ENCODE results near the gene ACTRT2. TPM values are rescaled to one million over a fixed set of nuclear protein-coding genes. Genes with fewer than 3 reads are reported as not detected.

The ACTRT2 gene
- total and polyA plus RNA-seq, 2 experiments from 2014 or later: not detected

DNA sequence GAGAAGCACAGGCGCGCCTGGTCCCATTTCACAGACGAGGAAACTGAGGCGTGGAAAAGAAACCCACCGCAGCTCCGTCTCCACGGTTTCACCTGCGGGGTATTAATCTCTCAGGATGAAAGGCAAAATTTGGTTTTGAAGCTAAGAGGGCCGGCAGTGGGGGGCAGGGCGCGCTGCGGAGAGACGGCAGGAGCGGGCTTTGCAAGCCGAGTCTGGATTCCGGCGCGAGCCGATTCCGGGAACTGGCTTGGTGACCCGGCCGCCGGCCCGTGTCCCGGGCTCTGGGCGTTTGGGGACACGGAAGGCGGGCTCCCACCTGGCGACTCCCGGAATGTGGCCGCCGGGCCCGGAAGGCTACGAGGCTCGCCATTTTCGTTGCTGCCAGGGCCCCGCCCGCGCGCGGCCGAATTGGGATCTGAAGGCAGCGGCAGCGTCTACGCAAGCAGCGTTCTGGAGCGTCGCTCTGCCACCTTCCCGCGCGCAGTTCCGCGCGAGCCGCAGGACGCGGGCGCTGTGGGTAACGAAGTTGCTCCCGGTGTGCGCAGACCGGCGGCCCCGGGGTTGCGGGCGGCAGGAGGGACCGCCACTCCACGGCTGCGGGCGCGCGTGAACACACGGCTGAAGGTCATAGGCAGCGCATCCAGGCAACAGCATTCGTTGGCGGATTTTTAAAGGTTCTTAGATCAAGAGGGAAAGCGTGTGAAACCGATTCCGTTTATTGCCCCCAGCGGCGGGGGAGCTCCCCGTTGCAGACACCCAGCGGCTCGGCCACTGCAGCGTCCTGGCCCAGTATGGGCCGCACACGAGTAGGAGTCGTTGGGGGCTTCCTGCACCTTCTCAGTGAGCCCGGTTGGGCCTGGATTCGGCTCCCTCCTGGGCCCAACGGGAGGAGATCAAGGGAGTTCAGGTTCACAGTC lies 42.4 kb downstream of the ACTRT2 start:
- no peaks in the 10 kb centered on the region for H3K9me2 ChIP-seq (ENCODE audit: insufficient read depth)
- H3K27me3 Mint-ChIP-seq (ENCODE audit: insufficient read depth, low read depth, poor library complexity): peaks cover 79% of the 10 kb centered on the region
- TF ChIP-seq EZH2 (IDR thresholded peaks at IDR 0.05; ENCODE audit: low read depth, unreplicated experiment) (peak; percentile 84), CREB1 (CRISPR knock-in tag; IDR thresholded peaks at IDR 0.05; ENCODE audit: low read depth) (no peak), EZH2phosphoT487 (IDR thresholded peaks at IDR 0.05; ENCODE audit: unreplicated experiment) (peak; percentile 90)
- TF ChIP-seq, protein P1, sequence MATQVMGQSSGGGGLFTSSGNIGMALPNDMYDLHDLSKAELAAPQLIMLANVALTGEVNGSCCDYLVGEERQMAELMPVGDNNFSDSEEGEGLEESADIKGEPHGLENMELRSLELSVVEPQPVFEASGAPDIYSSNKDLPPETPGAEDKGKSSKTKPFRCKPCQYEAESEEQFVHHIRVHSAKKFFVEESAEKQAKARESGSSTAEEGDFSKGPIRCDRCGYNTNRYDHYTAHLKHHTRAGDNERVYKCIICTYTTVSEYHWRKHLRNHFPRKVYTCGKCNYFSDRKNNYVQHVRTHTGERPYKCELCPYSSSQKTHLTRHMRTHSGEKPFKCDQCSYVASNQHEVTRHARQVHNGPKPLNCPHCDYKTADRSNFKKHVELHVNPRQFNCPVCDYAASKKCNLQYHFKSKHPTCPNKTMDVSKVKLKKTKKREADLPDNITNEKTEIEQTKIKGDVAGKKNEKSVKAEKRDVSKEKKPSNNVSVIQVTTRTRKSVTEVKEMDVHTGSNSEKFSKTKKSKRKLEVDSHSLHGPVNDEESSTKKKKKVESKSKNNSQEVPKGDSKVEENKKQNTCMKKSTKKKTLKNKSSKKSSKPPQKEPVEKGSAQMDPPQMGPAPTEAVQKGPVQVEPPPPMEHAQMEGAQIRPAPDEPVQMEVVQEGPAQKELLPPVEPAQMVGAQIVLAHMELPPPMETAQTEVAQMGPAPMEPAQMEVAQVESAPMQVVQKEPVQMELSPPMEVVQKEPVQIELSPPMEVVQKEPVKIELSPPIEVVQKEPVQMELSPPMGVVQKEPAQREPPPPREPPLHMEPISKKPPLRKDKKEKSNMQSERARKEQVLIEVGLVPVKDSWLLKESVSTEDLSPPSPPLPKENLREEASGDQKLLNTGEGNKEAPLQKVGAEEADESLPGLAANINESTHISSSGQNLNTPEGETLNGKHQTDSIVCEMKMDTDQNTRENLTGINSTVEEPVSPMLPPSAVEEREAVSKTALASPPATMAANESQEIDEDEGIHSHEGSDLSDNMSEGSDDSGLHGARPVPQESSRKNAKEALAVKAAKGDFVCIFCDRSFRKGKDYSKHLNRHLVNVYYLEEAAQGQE (IDR thresholded peaks at IDR 0.05; ENCODE audit: unreplicated experiment): no peak
- H4K20me1 ChIP-seq (replicated peaks; ENCODE audit: insufficient read depth): no peaks in the 10 kb centered on the region; the same call in none of the 2 replicates
- H3K36me3 ChIP-seq (ENCODE audit: insufficient read depth): no peaks in the 10 kb centered on the region
- peaks cover 86% of the 10 kb centered on the region for H3K27me3 ChIP-seq (ENCODE audit: insufficient read depth)
- no peaks in the 10 kb centered on the region for H3F3A ChIP-seq (replicated peaks; ENCODE audit: low read depth)
- peak overlapping the region; percentile 60 for H3K4me3 Mint-ChIP-seq
- peaks cover 16% of the 10 kb centered on the region; the same call in 1 of the 2 replicates for H3K4me1 ChIP-seq (ENCODE audit: insufficient read depth)
- H3K36me3 Mint-ChIP-seq (ENCODE audit: low read depth): no peaks in the 10 kb centered on the region; the same call in 2 of the 3 replicates
- H3K4me3 ChIP-seq: peak overlapping the region; percentile 62
- H2AFZ ChIP-seq: peak overlapping the region; percentile 43; the same call in 1 of the 2 replicates
- H3K27ac Mint-ChIP-seq: no peak overlapping the region
- no peaks in the 10 kb centered on the region for H3K79me2 ChIP-seq (replicated peaks; ENCODE audit: insufficient read depth)
- DNase-seq (ENCODE audit: low spot score) (peak; percentile 48), ATAC-seq (no peak)
- H3K4me2 ChIP-seq: peak overlapping the region; percentile 80
- no peaks in the 10 kb centered on the region; the same call in 1 of the 3 replicates for H3K9me3 Mint-ChIP-seq
- peaks cover 5% of the 10 kb centered on the region for H3K4me1 Mint-ChIP-seq
- H3K27ac ChIP-seq (ENCODE audit: low read depth): no peak overlapping the region

DNA sequence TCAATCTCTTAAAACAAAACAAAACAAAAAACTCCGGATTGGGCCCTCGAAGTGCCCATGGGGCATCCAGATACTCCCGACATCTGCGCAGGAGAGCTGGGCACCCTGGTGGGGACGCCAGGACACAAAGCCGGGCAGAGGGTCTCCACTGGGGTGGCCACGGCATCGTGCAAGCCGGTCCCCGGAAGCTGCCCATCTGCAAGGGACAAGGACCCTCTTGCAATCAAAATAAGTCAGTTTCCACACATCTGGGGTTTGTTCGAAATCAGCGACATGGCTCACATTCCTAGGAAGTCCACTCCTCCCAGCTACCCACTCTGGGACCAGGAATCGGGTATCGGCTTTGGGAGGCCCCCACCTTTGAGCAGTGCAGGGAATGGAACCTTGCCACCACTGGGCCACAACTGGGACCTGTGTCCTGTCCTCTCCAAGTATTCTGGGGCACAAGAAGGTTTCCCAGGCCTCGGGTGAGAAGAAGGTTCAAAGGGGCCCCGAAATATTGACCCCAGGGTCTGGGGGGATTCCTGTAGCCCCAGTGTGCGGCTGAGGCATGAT lies 43.1 kb downstream of the ACTRT2 start:
- H2AFZ ChIP-seq: no peak overlapping the region
- H3K27ac ChIP-seq (ENCODE audit: low read depth): no peak overlapping the region
- peak overlapping the region; percentile 60; the same call in 1 of the 3 replicates for H3K4me3 Mint-ChIP-seq
- H3K4me1 ChIP-seq (ENCODE audit: insufficient read depth): peaks cover 16% of the 10 kb centered on the region; the same call in 1 of the 2 replicates
- H3K4me3 ChIP-seq: peak overlapping the region; percentile 62; the same call in 1 of the 2 replicates
- DNase-seq (ENCODE audit: low spot score) (no peak), ATAC-seq (no peak)
- peaks cover 91% of the 10 kb centered on the region for H3K27me3 ChIP-seq (ENCODE audit: insufficient read depth)
- H3K27ac Mint-ChIP-seq: no peak overlapping the region
- TF ChIP-seq EZH2 (IDR thresholded peaks at IDR 0.05; ENCODE audit: low read depth, unreplicated experiment): peak; percentile 7
- no peak for TF ChIP-seq STAT1 (IDR thresholded peaks at IDR 0.05; ENCODE audit: unreplicated experiment)
- no peak for TF ChIP-seq ZNF114 (CRISPR knock-in tag; IDR thresholded peaks at IDR 0.05)
- TF ChIP-seq, protein P2, sequence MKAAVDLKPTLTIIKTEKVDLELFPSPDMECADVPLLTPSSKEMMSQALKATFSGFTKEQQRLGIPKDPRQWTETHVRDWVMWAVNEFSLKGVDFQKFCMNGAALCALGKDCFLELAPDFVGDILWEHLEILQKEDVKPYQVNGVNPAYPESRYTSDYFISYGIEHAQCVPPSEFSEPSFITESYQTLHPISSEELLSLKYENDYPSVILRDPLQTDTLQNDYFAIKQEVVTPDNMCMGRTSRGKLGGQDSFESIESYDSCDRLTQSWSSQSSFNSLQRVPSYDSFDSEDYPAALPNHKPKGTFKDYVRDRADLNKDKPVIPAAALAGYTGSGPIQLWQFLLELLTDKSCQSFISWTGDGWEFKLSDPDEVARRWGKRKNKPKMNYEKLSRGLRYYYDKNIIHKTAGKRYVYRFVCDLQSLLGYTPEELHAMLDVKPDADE (IDR thresholded peaks at IDR 0.05): no peak
- no peaks in the 10 kb centered on the region; the same call in 2 of the 3 replicates for H3K9me3 Mint-ChIP-seq
- H3F3A ChIP-seq (replicated peaks; ENCODE audit: low read depth): no peaks in the 10 kb centered on the region
- peak overlapping the region; percentile 80; the same call in 1 of the 2 replicates for H3K4me2 ChIP-seq
- H3K36me3 ChIP-seq (ENCODE audit: insufficient read depth): no peaks in the 10 kb centered on the region
- peaks cover 7% of the 10 kb centered on the region for H3K4me1 Mint-ChIP-seq
- H3K27me3 Mint-ChIP-seq (ENCODE audit: insufficient read depth, low read depth, poor library complexity): peaks cover 84% of the 10 kb centered on the region
- no peaks in the 10 kb centered on the region for H3K9me2 ChIP-seq (ENCODE audit: insufficient read depth)
- H3K79me2 ChIP-seq (replicated peaks; ENCODE audit: insufficient read depth): no peaks in the 10 kb centered on the region
- no peaks in the 10 kb centered on the region; the same call in none of the 2 replicates for H4K20me1 ChIP-seq (replicated peaks; ENCODE audit: insufficient read depth)
- no peaks in the 10 kb centered on the region for H3K36me3 Mint-ChIP-seq (ENCODE audit: low read depth)

All from GM23338 (cell line).